Neuron (in vitro differentiated cells): ENCODE measurements around the gene LAYN.

ENCODE experiments used
- H2AFZ ChIP-seq: one replicate; pipeline ENCODE4 v1.6.1; 2013; ENCODE audit warnings: low read depth, mild to moderate bottlenecking, inconsistent platforms, low read length, moderate library complexity
- H3K27me3 ChIP-seq: one replicate; pipeline ENCODE4 v1.6.1; 2013; ENCODE audit warnings: low read length; ENCODE audit not compliant: insufficient read depth
- H3K36me3 ChIP-seq: one replicate; pipeline ENCODE4 v1.6.1; 2013; ENCODE audit warnings: low read length; ENCODE audit not compliant: insufficient read depth
- H3K4me1 ChIP-seq: one replicate; pipeline ENCODE4 v1.6.1; 2013; ENCODE audit warnings: low read length; ENCODE audit not compliant: insufficient read depth
- H3K4me3 ChIP-seq: 2 replicates; pipeline ENCODE4 v1.5.1; 2013; ENCODE audit warnings: mild to moderate bottlenecking, low read length, moderate library complexity
- H3K9me3 ChIP-seq: one replicate; pipeline ENCODE4 v1.6.1; 2013; ENCODE audit warnings: low read length

LAYN gene

DNA sequence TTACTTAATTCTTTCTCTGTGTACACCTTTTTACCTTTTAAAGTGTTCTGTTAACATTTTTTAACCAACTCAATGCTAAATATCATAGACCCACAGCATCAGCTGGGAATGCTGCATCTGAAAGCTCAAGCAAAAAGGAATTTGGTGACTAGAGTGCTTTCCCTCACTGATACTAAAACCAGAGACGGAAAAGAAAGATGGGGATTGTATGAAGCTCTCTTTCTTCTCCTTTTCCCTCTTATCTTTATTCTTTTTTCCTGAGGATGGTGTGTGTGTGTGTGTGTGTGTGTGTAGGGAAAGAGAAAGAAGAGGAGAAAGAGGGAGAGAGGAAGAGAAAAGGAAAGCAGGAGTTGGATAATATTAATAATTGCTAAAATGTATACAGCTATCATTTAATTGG is 57.6 kb downstream of the LAYN start:
- Histone ChIP-seq H3K9me3 (no peaks in the 10 kb centered on the region), H2AFZ (no peak overlapping the region), H3K4me3 (no peak overlapping the region), H3K4me1 (peaks cover 4% of the 10 kb centered on the region), H3K36me3 (no peaks in the 10 kb centered on the region), H3K27me3 (no peaks in the 10 kb centered on the region)

DNA sequence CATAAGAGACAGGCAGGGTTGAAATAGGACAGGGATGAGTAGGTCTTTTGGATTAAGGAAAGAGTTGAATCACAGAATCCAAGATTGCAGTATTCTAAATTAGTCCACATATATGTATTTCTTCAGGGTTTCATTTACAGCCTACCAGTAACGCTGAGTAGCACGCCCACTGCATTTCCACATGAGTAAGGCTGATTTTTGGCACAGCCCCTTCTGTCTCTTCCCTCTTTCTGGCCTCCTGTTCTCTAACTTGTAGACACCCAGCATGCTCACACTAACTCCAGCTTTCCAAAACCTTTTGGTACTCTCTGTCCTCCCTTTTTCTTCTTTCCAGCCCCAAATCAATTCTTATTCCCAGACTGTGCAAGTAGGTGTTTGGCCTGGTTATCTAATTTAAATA is 58.0 kb downstream of the LAYN start:
- no peak overlapping the region for H3K4me3 ChIP-seq
- no peak overlapping the region for H2AFZ ChIP-seq
- H3K36me3 ChIP-seq: no peaks in the 10 kb centered on the region
- peaks cover 4% of the 10 kb centered on the region for H3K4me1 ChIP-seq
- no peaks in the 10 kb centered on the region for H3K9me3 ChIP-seq
- H3K27me3 ChIP-seq: no peaks in the 10 kb centered on the region

DNA sequence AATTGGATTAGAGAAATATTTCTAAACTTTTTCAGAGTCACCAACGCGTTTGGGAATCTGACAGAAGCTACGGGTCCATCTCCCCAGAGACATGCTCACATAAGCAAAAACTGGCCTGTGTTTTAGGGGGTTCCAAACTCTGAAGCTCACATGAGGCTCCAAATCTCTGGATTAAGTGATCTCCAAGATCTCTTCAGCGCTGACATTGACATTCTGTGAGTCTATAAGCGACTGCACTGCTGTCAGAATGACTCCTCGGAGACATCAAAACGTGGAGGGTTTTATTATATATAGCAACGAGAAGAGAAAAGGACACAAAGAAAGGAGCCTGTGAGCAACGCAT is 61.1 kb downstream of the LAYN start:
- Histone ChIP-seq H3K4me3 (peak overlapping the region; percentile 57), H3K27me3 (no peaks in the 10 kb centered on the region), H3K4me1 (peaks cover 21% of the 10 kb centered on the region), H3K36me3 (no peaks in the 10 kb centered on the region), H2AFZ (peak overlapping the region; percentile 42), H3K9me3 (no peaks in the 10 kb centered on the region)

- Histone ChIP-seq H3K9me3 (no peaks in the 10 kb centered on the region), H3K27me3 (no peaks in the 10 kb centered on the region), H2AFZ (peak within 1 kb of the TSS; percentile 83), H3K36me3 (no peaks in the 10 kb centered on the region), H3K4me3 (peak within 1 kb of the TSS; percentile 58), H3K4me1 (peaks cover 23% of the 10 kb centered on the region)
Observed at GRCh38 chr11:111601979-111602864, 61.7 kb downstream of the LAYN start, which contains the start of gene SIK2. Gene SIK2, plus strand, starts transcription at chr11:111602449. Its CDS starts 115 bp downstream, at chr11:111602564.

DNA sequence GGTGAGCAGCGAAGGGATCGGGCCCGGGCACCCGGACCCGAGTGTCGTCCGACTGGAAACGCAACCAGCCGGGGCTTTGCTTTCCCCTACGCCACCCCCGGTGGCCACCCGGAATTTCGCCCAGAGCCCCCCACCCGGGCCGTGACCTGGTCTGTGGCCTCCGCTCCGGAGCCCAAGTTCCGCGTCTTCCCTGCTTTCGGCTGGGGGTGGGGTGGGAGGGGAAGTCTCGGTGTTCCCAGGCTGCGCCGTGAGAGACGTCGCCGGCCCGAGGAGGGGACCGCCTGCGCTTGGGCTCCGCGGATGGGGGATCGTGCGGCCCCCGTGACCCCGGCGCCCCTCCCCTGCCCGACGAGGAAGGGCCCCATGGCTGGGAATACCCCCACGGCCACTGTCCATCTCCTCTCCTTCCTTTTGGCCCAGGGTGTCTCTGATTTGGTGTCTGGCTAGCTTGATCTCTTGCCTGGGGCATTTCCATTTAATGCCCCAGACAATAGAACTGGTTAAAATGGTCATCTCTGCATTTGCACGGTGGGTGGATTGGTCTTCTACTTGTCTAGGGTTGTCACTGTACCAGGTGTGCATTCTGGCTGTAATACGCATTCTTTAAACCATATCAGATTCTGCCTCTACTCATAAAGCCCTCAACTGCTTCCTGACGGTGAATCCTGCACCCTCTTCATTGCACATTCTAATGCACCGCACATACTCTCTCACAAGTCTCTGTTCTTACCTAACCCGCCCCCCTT is 62.5 kb downstream of the LAYN start:
- H3K9me3 ChIP-seq: no peaks in the 10 kb centered on the region
- peaks cover 23% of the 10 kb centered on the region for H3K4me1 ChIP-seq
- H2AFZ ChIP-seq: peak overlapping the region; percentile 83
- H3K36me3 ChIP-seq: no peaks in the 10 kb centered on the region
- peak overlapping the region; percentile 58 for H3K4me3 ChIP-seq
- no peaks in the 10 kb centered on the region for H3K27me3 ChIP-seq

GRCh38 chr11:111603611-111604130 is 63.2 kb downstream of the LAYN start:
- Histone ChIP-seq H3K4me1 (peaks cover 23% of the 10 kb centered on the region), H3K27me3 (no peaks in the 10 kb centered on the region), H2AFZ (no peak overlapping the region), H3K9me3 (no peaks in the 10 kb centered on the region), H3K36me3 (no peaks in the 10 kb centered on the region), H3K4me3 (peak overlapping the region; percentile 58)

GRCh38 chr11:111604392-111605009 is 64.0 kb downstream of the LAYN start:
- no peaks in the 10 kb centered on the region for H3K27me3 ChIP-seq
- H3K36me3 ChIP-seq: no peaks in the 10 kb centered on the region
- no peak overlapping the region for H2AFZ ChIP-seq
- no peaks in the 10 kb centered on the region for H3K9me3 ChIP-seq
- peaks cover 23% of the 10 kb centered on the region for H3K4me1 ChIP-seq
- H3K4me3 ChIP-seq: peak overlapping the region; percentile 58

- no peaks in the 10 kb centered on the region for H3K27me3 ChIP-seq
- no peak overlapping the region for H3K4me3 ChIP-seq
- H3K9me3 ChIP-seq: no peaks in the 10 kb centered on the region
- H3K4me1 ChIP-seq: peaks cover 23% of the 10 kb centered on the region
- no peak overlapping the region for H2AFZ ChIP-seq
- H3K36me3 ChIP-seq: no peaks in the 10 kb centered on the region
Observed at GRCh38 chr11:111605681-111606080, 65.2 kb downstream of the LAYN start.

GRCh38 chr11:111606986-111607385 is 66.5 kb downstream of the LAYN start:
- Histone ChIP-seq H3K9me3 (no peaks in the 10 kb centered on the region), H3K36me3 (no peaks in the 10 kb centered on the region), H3K4me3 (no peak overlapping the region), H2AFZ (no peak overlapping the region), H3K27me3 (no peaks in the 10 kb centered on the region), H3K4me1 (peaks cover 19% of the 10 kb centered on the region)

DNA sequence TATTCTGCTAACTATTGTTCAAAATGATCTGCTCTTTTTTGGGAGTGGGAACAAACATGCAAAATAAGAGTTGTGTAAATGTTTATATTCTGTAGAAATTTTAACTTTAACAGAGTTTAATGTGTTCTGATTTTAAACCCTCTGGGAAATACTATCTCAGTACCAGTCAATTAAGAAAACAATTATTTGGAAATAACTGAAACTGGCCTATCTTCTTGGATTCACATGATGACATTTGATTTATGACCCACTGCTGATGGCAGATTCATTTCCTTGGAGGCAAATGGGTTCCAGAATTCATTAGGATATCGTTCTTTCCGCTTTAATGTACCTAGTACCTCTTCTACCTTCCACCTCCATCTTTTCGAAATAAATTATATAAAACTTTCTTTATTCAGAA is 67.2 kb downstream of the LAYN start:
- Histone ChIP-seq H3K9me3 (no peaks in the 10 kb centered on the region), H3K4me3 (no peak overlapping the region), H3K27me3 (no peaks in the 10 kb centered on the region), H3K36me3 (no peaks in the 10 kb centered on the region), H2AFZ (no peak overlapping the region), H3K4me1 (peaks cover 19% of the 10 kb centered on the region)
